Measurements from ENCODE around the gene MTERF1.

- TF ChIP-seq CTCF (IDR thresholded peaks at IDR 0.05; ENCODE audit: low read length) = no peak
- TF ChIP-seq EZH2phosphoT487 (IDR thresholded peaks at IDR 0.05; ENCODE audit: low read length) = no peak
Measured at GRCh38 chr7:91837397-91838070, 43.0 kb downstream of the MTERF1 start.

All from MM.1S (cell line).